Measurements from ENCODE around the gene TMCO4.

TMCO4 gene

GRCh38 chr1:19765623-19766022 lies 34.1 kb downstream of the TMCO4 start:
- TF ChIP-seq POLR2AphosphoS5 (IDR thresholded peaks at IDR 0.05; ENCODE audit: low read depth, low read length) (no peak), REST (IDR thresholded peaks at IDR 0.05; ENCODE audit: insufficient read depth in 1 of 2, low read depth in 2 of 2, low read length in 2 of 2) (no peak)

- no peak for TF ChIP-seq TAF1 (IDR thresholded peaks at IDR 0.05; ENCODE audit: borderline replicate concordance, insufficient read depth, low read length)
- no peak for TF ChIP-seq FOXP2 (optimal IDR thresholded peaks at IDR 0.05; ENCODE audit: borderline replicate concordance, extremely low read depth, extremely low read length, insufficient read depth)
- no peak for TF ChIP-seq POLR2AphosphoS5 (IDR thresholded peaks at IDR 0.05; ENCODE audit: low read depth, low read length)
- no peak for TF ChIP-seq SIN3A (IDR thresholded peaks at IDR 0.05; ENCODE audit: borderline replicate concordance, insufficient read depth, low read length)
These were observed 34.9 kb downstream of the TMCO4 start for GRCh38 chr1:19764848-19765247.

GRCh38 chr1:19762175-19762779 lies 37.4 kb downstream of the TMCO4 start:
- no peak for TF ChIP-seq TAF1 (IDR thresholded peaks at IDR 0.05; ENCODE audit: borderline replicate concordance, insufficient read depth, low read length)
- no peak for TF ChIP-seq REST (IDR thresholded peaks at IDR 0.05; ENCODE audit: insufficient read depth in 1 of 2, low read depth in 2 of 2, low read length in 2 of 2)
- TF ChIP-seq POLR2AphosphoS5 (IDR thresholded peaks at IDR 0.05; ENCODE audit: low read depth, low read length) = no peak
- TF ChIP-seq FOXP2 (optimal IDR thresholded peaks at IDR 0.05; ENCODE audit: borderline replicate concordance, extremely low read depth, extremely low read length, insufficient read depth) = no peak
- TF ChIP-seq SIN3A (IDR thresholded peaks at IDR 0.05; ENCODE audit: borderline replicate concordance, insufficient read depth, low read length) = no peak

GRCh38 chr1:19759740-19760089 lies 40.0 kb downstream of the TMCO4 start:
- TF ChIP-seq REST (IDR thresholded peaks at IDR 0.05; ENCODE audit: insufficient read depth in 1 of 2, low read depth in 2 of 2, low read length in 2 of 2) = no peak
- no peak for TF ChIP-seq SIN3A (IDR thresholded peaks at IDR 0.05; ENCODE audit: borderline replicate concordance, insufficient read depth, low read length)
- TF ChIP-seq POLR2AphosphoS5 (IDR thresholded peaks at IDR 0.05; ENCODE audit: low read depth, low read length) = no peak
- no peak for TF ChIP-seq TAF1 (IDR thresholded peaks at IDR 0.05; ENCODE audit: borderline replicate concordance, insufficient read depth, low read length)
- no peak for TF ChIP-seq FOXP2 (optimal IDR thresholded peaks at IDR 0.05; ENCODE audit: borderline replicate concordance, extremely low read depth, extremely low read length, insufficient read depth)

- TF ChIP-seq SIN3A (IDR thresholded peaks at IDR 0.05; ENCODE audit: borderline replicate concordance, insufficient read depth, low read length) (no peak), REST (IDR thresholded peaks at IDR 0.05; ENCODE audit: insufficient read depth in 1 of 2, low read depth in 2 of 2, low read length in 2 of 2) (no peak), FOXP2 (optimal IDR thresholded peaks at IDR 0.05; ENCODE audit: borderline replicate concordance, extremely low read depth, extremely low read length, insufficient read depth) (no peak), POLR2AphosphoS5 (IDR thresholded peaks at IDR 0.05; ENCODE audit: low read depth, low read length) (no peak), TAF1 (IDR thresholded peaks at IDR 0.05; ENCODE audit: borderline replicate concordance, insufficient read depth, low read length) (no peak)
These were observed 41.4 kb downstream of the TMCO4 start for GRCh38 chr1:19758227-19758830.

Data from PFSK-1 (cell line).